Mucosa of descending colon (tissue), 3 donors: ENCODE measurements around the gene SEC24C. TPM values are rescaled to one million over a fixed set of nuclear protein-coding genes. Genes with fewer than 3 reads are reported as not detected.
A peak's percentile ranks its signal among the peaks of the same experiment; 100 is the strongest.

ENCODE experiments used
- ATAC-seq: fragments of 200-7000 bp; cut with Tn5 transposase; one replicate; pipeline ENCODE4 v1.9.1; 2020; ENCODE audit warnings: mild to moderate bottlenecking, moderate library complexity
- DNase-seq, 3 donors: peaks; one replicate each; pipeline ENCODE4 v3.0.0-alpha.2; 2020
- H3K36me3 ChIP-seq: fragments of 200-600 bp; one replicate; pipeline ENCODE4 v1.8.0; 2021; ENCODE audit warnings: low read depth, mild to moderate bottlenecking
- H3K4me1 ChIP-seq: fragments of 200-600 bp; one replicate; pipeline ENCODE4 v1.8.0; 2021; ENCODE audit warnings: low read depth, mild to moderate bottlenecking
- H3K4me3 ChIP-seq: fragments of 200-600 bp; one replicate; pipeline ENCODE4 v1.8.0; 2021; ENCODE audit warnings: mild to moderate bottlenecking
- H3K9me3 ChIP-seq: fragments of 200-600 bp; one replicate; pipeline ENCODE4 v1.8.0; 2021; ENCODE audit warnings: mild to moderate bottlenecking
- intact Hi-C, 2 donors: fragments of 100-400 bp; cut with DNase I in 1 of 2; cut with micrococcal nuclease in 1 of 2; formaldehyde crosslinking; loops; one replicate each; pipeline versions ENCODE4 v1.11.0 to v1.11.1; 2022; cut with DNase I, micrococcal nuclease
- total RNA-seq, 3 donors: library from RNA; stranded (reverse); fragmentation: NEBNext Ultra II Directional in 2 of 3; extraction: Animal tissue kit (Norgen Biotek cat#: 25700) in 2 of 3; gene quantifications; one replicate each; pipeline versions ENCODE4 v1.2.1 to v1.2.4, GENCODE V29; 2021 to 2023
- TF ChIP-seq, protein P1 (sequence below): fragments of 200-600 bp; IDR thresholded peaks from one replicate; pipeline ENCODE4 v1.8.0; 2022; ENCODE audit warnings: antibody characterized with exemption, mild to moderate bottlenecking
- donor health status: DM: no; HTN: no; CAD: no; lungs with moderate emphysema.
- donor health status: DM: no; HTN: no; CAD: no.
- donor health status: DM: no; HTN: yes; CAD: no.

The SEC24C gene
- total RNA-seq, 3 donors from 2014 or later = 64.5 to 73.6 (median 71.2) TPM

DNA sequence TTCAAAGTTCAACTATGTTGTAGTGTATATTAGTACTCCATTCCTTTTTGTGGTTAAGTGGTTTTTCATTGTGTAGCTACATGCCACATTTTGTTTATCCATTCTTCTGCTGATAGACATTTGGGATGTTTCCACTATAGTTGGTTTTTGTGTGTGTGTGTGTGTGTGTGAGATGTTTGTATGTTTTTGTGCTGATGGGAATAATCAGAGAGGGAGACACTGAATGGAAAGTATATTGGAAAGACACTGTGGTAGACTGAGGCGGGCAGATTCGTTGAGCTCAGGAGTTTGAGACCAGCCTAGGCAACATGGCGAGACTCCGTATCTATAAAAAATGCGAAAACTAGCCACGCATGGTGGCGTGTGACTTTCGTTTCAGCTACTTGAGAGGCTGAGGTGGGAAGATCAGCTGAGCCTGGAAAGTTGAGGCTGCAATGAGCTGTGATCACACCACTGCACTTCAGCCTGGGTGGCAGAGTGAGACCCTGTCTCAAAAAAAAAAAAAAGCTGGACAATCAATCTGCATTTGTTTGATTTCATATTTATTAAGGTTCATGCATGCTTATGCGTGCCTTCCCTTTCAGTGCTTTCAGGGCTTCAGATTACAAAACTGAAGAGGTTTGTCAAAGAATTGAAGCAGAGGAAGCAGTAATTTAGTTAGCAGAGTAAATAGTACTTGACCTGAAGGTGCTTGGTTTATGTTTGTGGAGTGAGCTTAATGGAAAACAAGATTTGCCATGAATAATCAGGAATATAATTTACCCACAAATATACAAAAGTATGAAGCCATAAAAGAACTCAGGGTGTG lies 14.7 kb downstream of the SEC24C start:
- ATAC-seq (no peak), DNase-seq (no peak)
- H3K4me3 ChIP-seq = no peak overlapping the region
- H3K4me1 ChIP-seq = no peaks in the 10 kb centered on the region
- peaks cover 10% of the 10 kb centered on the region for H3K36me3 ChIP-seq
- TF ChIP-seq, protein P1, sequence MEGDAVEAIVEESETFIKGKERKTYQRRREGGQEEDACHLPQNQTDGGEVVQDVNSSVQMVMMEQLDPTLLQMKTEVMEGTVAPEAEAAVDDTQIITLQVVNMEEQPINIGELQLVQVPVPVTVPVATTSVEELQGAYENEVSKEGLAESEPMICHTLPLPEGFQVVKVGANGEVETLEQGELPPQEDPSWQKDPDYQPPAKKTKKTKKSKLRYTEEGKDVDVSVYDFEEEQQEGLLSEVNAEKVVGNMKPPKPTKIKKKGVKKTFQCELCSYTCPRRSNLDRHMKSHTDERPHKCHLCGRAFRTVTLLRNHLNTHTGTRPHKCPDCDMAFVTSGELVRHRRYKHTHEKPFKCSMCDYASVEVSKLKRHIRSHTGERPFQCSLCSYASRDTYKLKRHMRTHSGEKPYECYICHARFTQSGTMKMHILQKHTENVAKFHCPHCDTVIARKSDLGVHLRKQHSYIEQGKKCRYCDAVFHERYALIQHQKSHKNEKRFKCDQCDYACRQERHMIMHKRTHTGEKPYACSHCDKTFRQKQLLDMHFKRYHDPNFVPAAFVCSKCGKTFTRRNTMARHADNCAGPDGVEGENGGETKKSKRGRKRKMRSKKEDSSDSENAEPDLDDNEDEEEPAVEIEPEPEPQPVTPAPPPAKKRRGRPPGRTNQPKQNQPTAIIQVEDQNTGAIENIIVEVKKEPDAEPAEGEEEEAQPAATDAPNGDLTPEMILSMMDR = no peak
- no peaks in the 10 kb centered on the region for H3K9me3 ChIP-seq
- intact Hi-C loops = no loop called here

- peak in 1 of 3 donors; percentile 61 for DNase-seq
- ATAC-seq = peak; percentile 74
- no peak overlapping the region for H3K4me3 ChIP-seq
- H3K36me3 ChIP-seq = peaks cover 10% of the 10 kb centered on the region
- H3K4me1 ChIP-seq = no peaks in the 10 kb centered on the region
- no peaks in the 10 kb centered on the region for H3K9me3 ChIP-seq
- intact Hi-C loops = no loop called here
- TF ChIP-seq, protein P1 = no peak
Observed at GRCh38 chr10:73759512-73760115, 15.4 kb downstream of the SEC24C start.

- no peak for DNase-seq
Observed at GRCh38 chr10:73761781-73762180, 17.6 kb downstream of the SEC24C start.

GRCh38 chr10:73762915-73763314 lies 18.7 kb downstream of the SEC24C start:
- H3K36me3 ChIP-seq = peaks cover 10% of the 10 kb centered on the region
- H3K4me3 ChIP-seq = no peak overlapping the region
- intact Hi-C loops = no loop called here
- H3K4me1 ChIP-seq = no peaks in the 10 kb centered on the region
- TF ChIP-seq, protein P1 = no peak
- ATAC-seq = no peak
- H3K9me3 ChIP-seq = no peaks in the 10 kb centered on the region
- DNase-seq = no peak

More at GRCh38 chr10:73761781-73762180, 17.6 kb downstream of the SEC24C start:
- Histone ChIP-seq H3K36me3 (peaks cover 10% of the 10 kb centered on the region), H3K4me3 (no peak overlapping the region), H3K9me3 (no peaks in the 10 kb centered on the region), H3K4me1 (no peaks in the 10 kb centered on the region)
- intact Hi-C loops = no loop called here
- TF ChIP-seq, protein P1 = no peak
- no peak for ATAC-seq

DNA sequence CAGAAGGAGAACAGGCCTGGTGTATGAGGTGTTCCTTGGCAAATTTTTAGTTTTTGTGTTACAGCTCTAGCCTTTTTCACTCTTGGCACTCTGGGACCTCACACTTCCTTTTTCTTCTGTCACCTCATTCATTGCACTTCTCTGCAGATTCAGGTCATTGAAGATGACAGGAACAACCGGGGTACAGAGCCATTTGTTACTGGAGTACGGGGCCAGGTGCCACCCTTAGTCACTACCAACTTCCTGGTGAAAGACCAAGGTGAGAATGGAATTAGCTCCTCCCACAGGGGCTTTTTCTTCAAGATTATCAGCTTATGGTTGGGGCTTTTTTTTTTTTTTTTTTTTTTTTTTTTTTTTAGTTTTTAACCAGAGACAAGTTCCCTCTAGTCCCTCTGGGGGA lies 19.2 kb downstream of the SEC24C start:
- no peaks in the 10 kb centered on the region for H3K9me3 ChIP-seq
- no peak overlapping the region for H3K4me3 ChIP-seq
- ATAC-seq (no peak), DNase-seq (no peak)
- H3K4me1 ChIP-seq = no peaks in the 10 kb centered on the region
- TF ChIP-seq, protein P1 = no peak
- intact Hi-C loops = no loop called here
- H3K36me3 ChIP-seq = peaks cover 10% of the 10 kb centered on the region
